ENCODE results near the gene LRRC28.

The LRRC28 gene

GRCh38 chr15:99414755-99415731, 163.8 kb downstream of the LRRC28 start:
- DNase-seq (ENCODE audit: extremely low read depth, low read depth): no peak

GRCh38 chr15:99416191-99417188, 165.2 kb downstream of the LRRC28 start:
- no peak overlapping the region for H3K4me3 ChIP-seq (replicated peaks; ENCODE audit: low read depth, low read length)
- no peak for DNase-seq (ENCODE audit: extremely low read depth, low read depth)
- TF ChIP-seq CTCF (IDR thresholded peaks at IDR 0.05; ENCODE audit: low read depth, low read length, missing control alignments): no peak

More at GRCh38 chr15:99414755-99415731, 163.8 kb downstream of the LRRC28 start:
- H3K4me3 ChIP-seq (replicated peaks; ENCODE audit: low read depth, low read length): no peak overlapping the region
- no peak for TF ChIP-seq CTCF (IDR thresholded peaks at IDR 0.05; ENCODE audit: low read depth, low read length, missing control alignments)

GRCh38 chr15:99421172-99421656, 169.9 kb downstream of the LRRC28 start:
- TF ChIP-seq CTCF (IDR thresholded peaks at IDR 0.05; ENCODE audit: low read depth, low read length, missing control alignments): no peak
- DNase-seq (ENCODE audit: extremely low read depth, low read depth): no peak
- H3K4me3 ChIP-seq (replicated peaks; ENCODE audit: low read depth, low read length): no peak overlapping the region

- TF ChIP-seq CTCF (IDR thresholded peaks at IDR 0.05; ENCODE audit: low read depth, low read length, missing control alignments): no peak
- no peak for DNase-seq (ENCODE audit: extremely low read depth, low read depth)
- H3K4me3 ChIP-seq (replicated peaks; ENCODE audit: low read depth, low read length): no peak overlapping the region
Measured at GRCh38 chr15:99421758-99422157, 170.5 kb downstream of the LRRC28 start.

GRCh38 chr15:99423186-99424130, 172.2 kb downstream of the LRRC28 start:
- TF ChIP-seq CTCF (IDR thresholded peaks at IDR 0.05; ENCODE audit: low read depth, low read length, missing control alignments): no peak
- no peak overlapping the region for H3K4me3 ChIP-seq (replicated peaks; ENCODE audit: low read depth, low read length)
- no peak for DNase-seq (ENCODE audit: extremely low read depth, low read depth)

Data from HFF-Myc (cell line).